K562 (cell line): ENCODE results near the gene MMP24OS. TPM values are rescaled to one million over a fixed set of nuclear protein-coding genes. Genes with fewer than 3 reads are reported as not detected.

ENCODE experiments used
- ATF7 ChIP-seq: fragments of 450-650 bp; IDR thresholded peaks from 2 replicates; pipeline ENCODE4 v1.7.1; 2014; ENCODE audit warnings: mild to moderate bottlenecking, moderate library complexity
- CBX3 ChIP-seq, 2 experiments: IDR thresholded peaks; 1 replicate in 1 of 2; 2 replicates in 1 of 2; pipeline ENCODE4 v1.6.1; 2012; ENCODE audit warnings: inconsistent platforms in 2 of 2, low read length in 2 of 2, borderline replicate concordance in 1 of 2, control low read depth in 1 of 2
- CREBBP ChIP-seq: IDR thresholded peaks from one replicate; pipeline ENCODE4 v1.6.1; 2012; ENCODE audit warnings: low read depth, mild to moderate bottlenecking, control low read depth, inconsistent platforms, low read length
- CTBP1 ChIP-seq: fragments of 450-650 bp; IDR thresholded peaks from 2 replicates; pipeline ENCODE4 v1.6.1; 2016; ENCODE audit warnings: borderline replicate concordance
- FOXA1 ChIP-seq: fragments of 450-650 bp; IDR thresholded peaks from 2 replicates; pipeline ENCODE4 v1.6.1; 2016; ENCODE audit warnings: mild to moderate bottlenecking, borderline replicate concordance
- HNRNPUL1 ChIP-seq: fragments of 200-400 bp; formaldehyde crosslinking; IDR thresholded peaks from 2 replicates; pipeline ENCODE4 v1.6.1; 2017; ENCODE audit warnings: low read length
- KLF1 ChIP-seq: fragments of 450-650 bp; IDR thresholded peaks from 2 replicates; pipeline ENCODE4 v1.6.1; 2016; ENCODE audit warnings: missing genetic modification characterization, missing compliant biosample characterization
- NR1H2 ChIP-seq: sonication (generic); formaldehyde crosslinking; IDR thresholded peaks from 2 replicates; pipeline ENCODE4 v1.4.0; 2020; ENCODE audit warnings: mild to moderate bottlenecking, missing genetic modification reagents
- PHB2 ChIP-seq: fragments of 450-650 bp; IDR thresholded peaks from 2 replicates; pipeline ENCODE4 v1.6.1; 2017; ENCODE audit warnings: low read depth
- PTRF ChIP-seq: fragments of 450-650 bp; IDR thresholded peaks from 2 replicates; pipeline ENCODE4 v1.6.1; 2016; ENCODE audit warnings: mild to moderate bottlenecking, missing genetic modification characterization, missing compliant biosample characterization
- RNF219 ChIP-seq: fragments of 250-450 bp; sonication (Bioruptor Pico); IDR thresholded peaks from 2 replicates; pipeline ENCODE4 v1.5.0; 2022; ENCODE audit warnings: mild to moderate bottlenecking
- SUPT5H ChIP-seq: fragments of 450-650 bp; IDR thresholded peaks from 2 replicates; pipeline ENCODE4 v1.6.1; 2016
- TCF7 ChIP-seq: sonication (generic); IDR thresholded peaks from 2 replicates; pipeline ENCODE4 v1.6.1; 2016; ENCODE audit warnings: antibody characterized with exemption, borderline replicate concordance
- THRA ChIP-seq: fragments of 450-650 bp; IDR thresholded peaks from 2 replicates; pipeline ENCODE4 v1.6.1; 2017; ENCODE audit warnings: mild to moderate bottlenecking, moderate library complexity
- ZBTB5 ChIP-seq: fragments of 450-650 bp; IDR thresholded peaks from 2 replicates; pipeline ENCODE4 v1.6.1; 2017; ENCODE audit warnings: antibody characterized with exemption
- ZNF408 ChIP-seq: fragments of 250-450 bp; sonication (Bioruptor Pico); IDR thresholded peaks from 2 replicates; pipeline ENCODE4 v1.4.0; 2020; ENCODE audit warnings: low read depth, mild to moderate bottlenecking, moderate library complexity
- ZNF507 ChIP-seq: conservative IDR thresholded peaks from 2 replicates; pipeline ENCODE4 v1.6.1; 2017; ENCODE audit warnings: missing genetic modification characterization, missing compliant biosample characterization
- ZNF77 ChIP-seq: fragments of 250-450 bp; sonication (Bioruptor Pico); IDR thresholded peaks from 2 replicates; pipeline ENCODE4 v1.5.0; 2020
- ZNF778 ChIP-seq: fragments of 450-650 bp; formaldehyde crosslinking; IDR thresholded peaks from 2 replicates; pipeline ENCODE4 v1.4.0; 2020; ENCODE audit warnings: mild to moderate bottlenecking, moderate library complexity
- polyA plus RNA-seq, 8 experiments: library from polyadenylated mRNA; depleted of rRNA in 4 of 8; stranded (reverse) in 5 of 8; unstranded in 3 of 8; fragments of >200 nt; fragmentation: Nextera tagmentation in 2 of 8; fragmentation: Illumina TruSeq in 1 of 8; extraction: Ambion mirVana in 2 of 8; extraction: Trizol in 1 of 8; gene quantifications; 2 replicates each; pipeline versions ENCODE4 v1.2.1 to v1.2.3, GENCODE V29; 2011 to 2014; ENCODE audit warnings: inconsistent platforms in 1 of 8, missing spikeins in 1 of 8
- total RNA-seq, 7 experiments: library from RNA; depleted of rRNA in 6 of 7; stranded (reverse); fragments of >200 nt in 6 of 7; fragmentation: Illumina TruSeq in 2 of 7; extraction: Trizol in 2 of 7; gene quantifications; 2 replicates each; pipeline versions ENCODE4 v1.2.1 to v1.2.3, GENCODE V29; 2011 to 2021; ENCODE audit warnings: low replicate concordance in 1 of 7
- TF ChIP-seq, protein P1 (sequence below): fragments of 200-800 bp; sonication (Bioruptor generic); IDR thresholded peaks from 2 replicates; pipeline ENCODE4 v1.6.1; 2017; ENCODE audit warnings: missing genetic modification characterization, missing compliant biosample characterization
- TF ChIP-seq, protein P2 (sequence below): sonication (generic); formaldehyde crosslinking; IDR thresholded peaks from 2 replicates; pipeline ENCODE4 v1.8.1; 2022; ENCODE audit warnings: missing genetic modification reagents

The MMP24OS gene
- total and polyA plus RNA-seq, 9 of the 15 experiments (the other 6 are each of a cell fraction or from before 2014, with no cell fraction given) = 0.92 to 41.5 (median 11.4) TPM

DNA sequence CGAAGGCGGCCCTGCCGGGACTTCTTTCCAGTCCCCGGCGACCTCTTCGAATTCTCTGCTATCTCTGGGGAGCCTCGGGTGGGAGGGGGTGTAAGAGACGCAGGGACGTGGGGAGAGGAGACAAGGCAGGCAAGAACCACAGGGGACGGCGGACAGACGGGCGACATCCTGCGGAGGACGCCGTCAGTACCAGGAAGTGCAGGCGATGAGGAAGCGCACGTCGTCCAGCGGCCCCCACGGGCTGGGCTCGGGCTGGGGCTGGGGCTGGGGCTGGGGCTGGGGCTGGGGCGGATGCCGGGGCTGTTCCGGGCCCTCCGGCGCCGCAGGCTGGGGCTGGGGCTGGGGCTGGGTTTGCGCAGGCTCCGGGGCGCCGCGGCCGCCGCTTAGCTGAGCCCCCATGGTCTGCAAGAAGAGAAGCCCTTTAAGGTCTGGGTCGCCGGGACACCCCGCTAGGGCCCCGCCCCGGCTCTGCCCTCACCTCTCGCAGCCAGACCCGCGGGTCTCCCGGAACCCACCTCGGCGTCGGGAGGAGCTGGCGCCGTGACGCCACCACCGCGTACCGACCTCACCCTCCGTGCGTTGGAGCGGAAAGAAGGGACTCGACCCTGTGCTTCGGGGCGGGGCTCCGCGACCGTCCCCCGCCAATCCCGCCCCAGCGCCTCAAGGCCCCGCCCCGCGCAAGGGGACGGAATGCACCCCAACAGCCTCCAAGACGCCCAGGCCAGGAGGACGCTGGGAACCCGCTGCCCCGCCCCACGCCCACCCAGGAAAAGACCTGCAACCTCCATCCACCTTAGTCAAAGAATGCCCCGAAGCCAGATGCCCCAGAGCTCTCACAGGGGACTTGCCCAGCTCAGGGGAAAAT, at the start of gene MMP24OS (continued):
- TF ChIP-seq THRA (no peak), FOXA1 (no peak), PTRF (no peak), ZNF778 (CRISPR knock-in tag) (no peak), ZNF408 (CRISPR knock-in tag) (no peak), CTBP1 (no peak), PHB2 (no peak), RNF219 (CRISPR knock-in tag) (no peak), KLF1 (tag) (no peak), ZNF77 (no peak), NR1H2 (no peak), ATF7 (peak; percentile 32; the same call in 1 of the 2 replicates), TCF7 (no peak), ZBTB5 (no peak), CREBBP (no peak), ZNF507 (no peak), CBX3 (IDR thresholded peaks at IDR 0.05; ENCODE audit: borderline replicate concordance in 1 of 2, low read length in 2 of 2) (no peak), HNRNPUL1 (no peak), SUPT5H (peak; percentile 84)
- TF ChIP-seq, protein P1, sequence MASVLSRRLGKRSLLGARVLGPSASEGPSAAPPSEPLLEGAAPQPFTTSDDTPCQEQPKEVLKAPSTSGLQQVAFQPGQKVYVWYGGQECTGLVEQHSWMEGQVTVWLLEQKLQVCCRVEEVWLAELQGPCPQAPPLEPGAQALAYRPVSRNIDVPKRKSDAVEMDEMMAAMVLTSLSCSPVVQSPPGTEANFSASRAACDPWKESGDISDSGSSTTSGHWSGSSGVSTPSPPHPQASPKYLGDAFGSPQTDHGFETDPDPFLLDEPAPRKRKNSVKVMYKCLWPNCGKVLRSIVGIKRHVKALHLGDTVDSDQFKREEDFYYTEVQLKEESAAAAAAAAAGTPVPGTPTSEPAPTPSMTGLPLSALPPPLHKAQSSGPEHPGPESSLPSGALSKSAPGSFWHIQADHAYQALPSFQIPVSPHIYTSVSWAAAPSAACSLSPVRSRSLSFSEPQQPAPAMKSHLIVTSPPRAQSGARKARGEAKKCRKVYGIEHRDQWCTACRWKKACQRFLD (CRISPR knock-in tag) = 0 out of 2 replicates have a peak, but pooled peaks have one; percentile 53
- TF ChIP-seq, protein P2, sequence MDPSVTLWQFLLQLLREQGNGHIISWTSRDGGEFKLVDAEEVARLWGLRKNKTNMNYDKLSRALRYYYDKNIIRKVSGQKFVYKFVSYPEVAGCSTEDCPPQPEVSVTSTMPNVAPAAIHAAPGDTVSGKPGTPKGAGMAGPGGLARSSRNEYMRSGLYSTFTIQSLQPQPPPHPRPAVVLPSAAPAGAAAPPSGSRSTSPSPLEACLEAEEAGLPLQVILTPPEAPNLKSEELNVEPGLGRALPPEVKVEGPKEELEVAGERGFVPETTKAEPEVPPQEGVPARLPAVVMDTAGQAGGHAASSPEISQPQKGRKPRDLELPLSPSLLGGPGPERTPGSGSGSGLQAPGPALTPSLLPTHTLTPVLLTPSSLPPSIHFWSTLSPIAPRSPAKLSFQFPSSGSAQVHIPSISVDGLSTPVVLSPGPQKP = no peak
